ENCODE results near the gene CD207. TPM values are rescaled to one million over a fixed set of nuclear protein-coding genes. Genes with fewer than 3 reads are reported as not detected.

CD207 gene
- not detected in 2 replicates for total RNA-seq

DNA sequence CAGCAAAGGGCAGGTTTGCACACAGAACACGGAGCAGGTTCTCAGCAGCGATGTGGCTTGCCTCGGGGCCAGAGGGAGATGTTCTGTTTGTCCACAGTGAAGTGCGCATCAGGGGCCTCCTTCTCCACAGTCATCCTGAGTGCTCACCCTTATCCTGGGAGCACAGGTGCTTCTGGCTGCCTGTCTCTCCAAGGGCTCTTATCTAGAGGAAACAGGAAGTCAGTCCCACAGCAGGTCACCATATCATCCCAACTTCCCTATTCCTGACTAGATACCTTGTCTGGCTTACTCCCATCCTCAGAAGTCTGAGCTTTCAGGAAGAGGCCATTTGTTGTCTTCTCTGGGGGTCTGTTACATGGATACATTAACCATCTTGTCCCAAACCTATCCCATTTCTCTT, at the start of gene CD207:
Gene CD207 (minus strand): TSS at position 174 of the 400 bp plus-strand sequence. CDS start 40 bp downstream, at position 134.

DNA sequence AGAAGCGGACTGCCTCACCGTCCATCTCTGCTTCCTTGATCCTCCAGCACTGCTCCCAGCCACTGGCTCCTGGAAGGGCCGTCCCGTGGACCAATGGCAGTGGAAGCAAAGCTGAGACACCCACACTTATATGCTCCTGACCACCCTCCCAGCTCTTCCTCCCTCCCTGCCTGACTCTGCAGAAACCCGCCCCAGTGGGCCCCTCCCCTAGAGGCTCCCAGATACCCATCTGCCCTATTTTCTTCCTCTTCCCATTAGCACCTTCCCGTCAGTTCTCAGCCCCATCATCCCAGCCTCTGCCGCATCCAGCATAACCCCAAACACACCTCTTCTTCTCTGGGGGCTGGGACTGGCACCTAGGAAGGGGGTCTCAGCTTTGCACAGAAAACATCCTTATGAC, 15.1 kb downstream of the CD207 start, which contains the start of gene CLEC4F:
Gene CLEC4F (minus strand): TSS at position 101 of the 400 bp plus-strand sequence. CDS start 76 bp downstream, at position 25.

DNA sequence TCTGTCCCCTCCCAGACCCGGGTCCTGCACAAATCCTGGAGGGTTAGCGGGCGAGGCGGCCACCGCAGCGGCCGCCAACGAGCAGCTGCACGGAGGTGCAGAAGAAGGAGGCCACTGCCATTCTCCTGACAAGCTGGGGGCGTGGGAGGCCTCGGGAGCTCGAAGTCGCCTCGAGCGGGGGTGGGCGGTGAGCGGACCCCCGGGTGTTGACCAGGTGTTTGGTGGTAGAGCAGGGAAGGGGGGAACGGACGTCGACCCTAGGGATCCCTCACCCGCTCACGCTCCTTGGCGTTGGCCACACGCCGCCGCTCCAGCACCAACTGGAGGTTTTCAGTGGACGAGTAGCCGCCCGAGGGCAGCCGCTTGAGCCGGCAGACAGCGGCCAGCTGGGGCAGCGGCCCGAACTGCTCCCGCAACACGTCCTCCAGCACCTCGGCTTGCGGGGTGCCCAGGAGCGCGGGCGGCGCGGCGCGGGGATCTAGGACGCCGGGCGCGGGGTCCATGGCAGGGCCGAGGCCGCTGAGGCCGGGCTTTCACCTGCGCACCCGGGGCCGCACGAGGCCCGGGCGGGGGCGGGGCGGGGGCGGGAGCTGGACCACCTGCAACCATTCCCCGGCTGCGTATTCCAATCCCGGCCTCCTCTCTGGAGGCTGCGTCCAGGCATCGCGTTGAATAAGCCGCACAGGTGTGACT, 45.3 kb downstream of the CD207 start, which contains the start of gene FIGLA:
Gene FIGLA (minus strand): TSS at position 508 of the 693 bp plus-strand sequence. CDS start 5 bp downstream, at position 503.

Small RNA genes within 50 kb of the gene (small RNA-seq; reads per million reads assigned to genes)
- not detected for gene HMGN2P21

Other genes starting within 250 kb of the CD207 start
- gene ADD2, start 67.6 kb downstream of the CD207 start, total RNA-seq = under 0.01 and 0.20 TPM in 2 replicates
- gene FIGLA, start 45.2 kb downstream of the CD207 start, total RNA-seq = not detected in 2 replicates
- gene CLEC4F, start 15.2 kb downstream of the CD207 start, total RNA-seq = not detected in 2 replicates
- gene VAX2, start 64.8 kb upstream of the CD207 start, total RNA-seq = 2.2 and 2.5 TPM in 2 replicates
- 0.59 and 1.8 TPM in 2 replicates for gene ATP6V1B1, start 100.1 kb upstream of the CD207 start, total RNA-seq
- 0.39 and 1.8 TPM in 2 replicates for gene ANKRD53, start 142.8 kb upstream of the CD207 start, total RNA-seq
- gene TEX261, start 159.1 kb upstream of the CD207 start, total RNA-seq = 25.7 and 25.8 TPM in 2 replicates
- 25.2 and 34.9 TPM in 2 replicates for gene NAGK, start 232.8 kb upstream of the CD207 start, total RNA-seq

Data from subcutaneous preadipocyte (primary cell).